Measurements from ENCODE around the gene TBC1D8.

TBC1D8 gene

GRCh38 chr2:101159526-101159925 is 8.3 kb upstream of the TBC1D8 start:
- no peak for DNase-seq (ENCODE audit: low read depth)
- no peak overlapping the region for H3K4me3 ChIP-seq (ENCODE audit: low read depth, low read length)
- no peak for TF ChIP-seq POLR2A (IDR thresholded peaks at IDR 0.05; ENCODE audit: extremely low read depth, insufficient read length)
- TF ChIP-seq CTCF (IDR thresholded peaks at IDR 0.05; ENCODE audit: low read depth, low read length), result no peak
- no peak for TF ChIP-seq MYC (IDR thresholded peaks at IDR 0.05; ENCODE audit: low read depth, low read length)
- TF ChIP-seq MAX (IDR thresholded peaks at IDR 0.05; ENCODE audit: low read depth, low read length), result no peak

- no peak overlapping the region for H3K4me3 ChIP-seq (ENCODE audit: low read depth, low read length)
- DNase-seq (ENCODE audit: low read depth), result no peak
- TF ChIP-seq CTCF (IDR thresholded peaks at IDR 0.05; ENCODE audit: low read depth, low read length) (no peak), MAX (IDR thresholded peaks at IDR 0.05; ENCODE audit: low read depth, low read length) (no peak), POLR2A (IDR thresholded peaks at IDR 0.05; ENCODE audit: extremely low read depth, insufficient read length) (no peak), MYC (IDR thresholded peaks at IDR 0.05; ENCODE audit: low read depth, low read length) (no peak)
Observed at GRCh38 chr2:101157272-101157671, 6.1 kb upstream of the TBC1D8 start.

- H3K4me3 ChIP-seq (ENCODE audit: low read depth, low read length), result no peak overlapping the region
- DNase-seq (ENCODE audit: low read depth), result no peak
- TF ChIP-seq MAX (IDR thresholded peaks at IDR 0.05; ENCODE audit: low read depth, low read length) (no peak), CTCF (IDR thresholded peaks at IDR 0.05; ENCODE audit: low read depth, low read length) (no peak), MYC (IDR thresholded peaks at IDR 0.05; ENCODE audit: low read depth, low read length) (no peak), POLR2A (IDR thresholded peaks at IDR 0.05; ENCODE audit: extremely low read depth, insufficient read length) (no peak)
Observed at GRCh38 chr2:101153787-101154186, 2.6 kb upstream of the TBC1D8 start.

GRCh38 chr2:101153077-101153707 is 2.0 kb upstream of the TBC1D8 start:
- no peak for TF ChIP-seq MYC (IDR thresholded peaks at IDR 0.05; ENCODE audit: low read depth, low read length)
- no peak for TF ChIP-seq MAX (IDR thresholded peaks at IDR 0.05; ENCODE audit: low read depth, low read length)
- H3K4me3 ChIP-seq (ENCODE audit: low read depth, low read length), result no peak overlapping the region
- no peak for DNase-seq (ENCODE audit: low read depth)

GRCh38 chr2:101152272-101153076 is 1.3 kb upstream of the TBC1D8 start:
- H3K4me3 ChIP-seq (ENCODE audit: low read depth, low read length), result peak overlapping the region; percentile 58
- TF ChIP-seq POLR2A (IDR thresholded peaks at IDR 0.05; ENCODE audit: extremely low read depth, insufficient read length) (no peak), MAX (IDR thresholded peaks at IDR 0.05; ENCODE audit: low read depth, low read length) (peak; percentile 61; the same call in 1 of the 2 replicates), CTCF (IDR thresholded peaks at IDR 0.05; ENCODE audit: low read depth, low read length) (peak; percentile 93), MYC (IDR thresholded peaks at IDR 0.05; ENCODE audit: low read depth, low read length) (no peak; the same call in 1 of the 2 replicates)
- peak; percentile 90 for DNase-seq (ENCODE audit: low read depth)

- H3K4me3 ChIP-seq (ENCODE audit: low read depth, low read length), result peak overlapping the region; percentile 58
- TF ChIP-seq MAX (IDR thresholded peaks at IDR 0.05; ENCODE audit: low read depth, low read length), result no peak
- no peak for TF ChIP-seq CTCF (IDR thresholded peaks at IDR 0.05; ENCODE audit: low read depth, low read length)
- no peak for TF ChIP-seq MYC (IDR thresholded peaks at IDR 0.05; ENCODE audit: low read depth, low read length)
- TF ChIP-seq POLR2A (IDR thresholded peaks at IDR 0.05; ENCODE audit: extremely low read depth, insufficient read length), result no peak
- no peak for DNase-seq (ENCODE audit: low read depth)
Observed at GRCh38 chr2:101151859-101152271, 683 bp upstream of the TBC1D8 start.

Data from NB4 (cell line).